Measurements from ENCODE around the gene TMPRSS2.

Gene TMPRSS2

GRCh38 chr21:41523175-41523574 is 15.2 kb upstream of the TMPRSS2 start:
- H3K27ac ChIP-seq, result no peak overlapping the region
- no peak for TF ChIP-seq CTCF (IDR thresholded peaks at IDR 0.05)
- DNase-seq (ENCODE audit: low spot score), result no peak
- H3K4me3 ChIP-seq, result no peak overlapping the region

GRCh38 chr21:41521489-41522027 is 13.6 kb upstream of the TMPRSS2 start:
- TF ChIP-seq CTCF (IDR thresholded peaks at IDR 0.05), result no peak
- DNase-seq (ENCODE audit: low spot score), result no peak
- Histone ChIP-seq H3K27ac (no peak overlapping the region), H3K4me3 (no peak overlapping the region)

- no peak for TF ChIP-seq CTCF (IDR thresholded peaks at IDR 0.05)
- no peak for DNase-seq (ENCODE audit: low spot score)
- no peak overlapping the region for H3K4me3 ChIP-seq
- no peak overlapping the region for H3K27ac ChIP-seq
Measured at GRCh38 chr21:41520560-41521442, 12.8 kb upstream of the TMPRSS2 start.

GRCh38 chr21:41519806-41520559 is 12.0 kb upstream of the TMPRSS2 start:
- no peak for TF ChIP-seq CTCF (IDR thresholded peaks at IDR 0.05)
- DNase-seq (ENCODE audit: low spot score), result no peak
- H3K27ac ChIP-seq, result no peak overlapping the region

GRCh38 chr21:41518757-41519156 is 10.8 kb upstream of the TMPRSS2 start:
- TF ChIP-seq CTCF (IDR thresholded peaks at IDR 0.05), result no peak
- Histone ChIP-seq H3K27ac (no peak overlapping the region), H3K4me3 (no peak overlapping the region)
- DNase-seq (ENCODE audit: low spot score), result no peak

More at GRCh38 chr21:41519806-41520559, 12.0 kb upstream of the TMPRSS2 start:
- H3K4me3 ChIP-seq, result no peak overlapping the region

DNA sequence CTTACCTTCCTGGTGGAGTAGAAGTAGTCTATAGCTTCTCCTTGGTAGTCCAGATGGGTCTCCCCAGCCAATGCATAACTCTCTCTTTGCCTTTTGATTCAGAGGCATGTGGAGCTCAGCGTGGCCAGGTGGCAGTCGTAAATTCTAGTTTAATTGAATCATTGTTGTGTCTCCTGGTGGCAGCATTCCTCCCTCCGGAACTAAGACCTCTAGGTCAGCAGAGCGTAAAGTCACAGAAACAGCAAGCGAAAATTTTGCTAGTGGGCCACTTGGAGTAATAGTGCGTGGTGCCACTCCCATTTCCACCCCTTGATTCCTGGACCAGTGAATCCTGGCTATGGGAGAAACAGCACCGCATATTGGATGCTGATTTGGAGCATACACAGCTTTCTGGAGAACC is 3.9 kb upstream of the TMPRSS2 start:
- Histone ChIP-seq H3K4me3 (no peak overlapping the region), H3K27ac (no peak overlapping the region)
- no peak for DNase-seq (ENCODE audit: low spot score)
- no peak for TF ChIP-seq CTCF (IDR thresholded peaks at IDR 0.05)

All from coronary artery (tissue), 2 donors.